Activated CD8-positive, alpha-beta memory T cell treated with anti-CD3 and anti-CD28 coated beads for 1 hour (primary cell): ENCODE measurements around the gene SFMBT2.
"Not testable (repeated sequence)": the region's sequence is repeated elsewhere in the genome, so short reads cannot be mapped to it uniquely, and the experiment has no call there.

Experiments used
- DNase-seq, 2 donors: peaks; one replicate each; pipeline ENCODE4 v3.0.0-alpha.2; 2020; ENCODE audit warnings: low read depth in 1 of 2; ENCODE audit errors: extremely low read depth in 1 of 2

SFMBT2 gene

GRCh38 chr10:7403620-7404019 is 7.2 kb downstream of the SFMBT2 start:
- no peak for DNase-seq

GRCh38 chr10:7401782-7402181 is 9.1 kb downstream of the SFMBT2 start:
- DNase-seq = no peak

DNA sequence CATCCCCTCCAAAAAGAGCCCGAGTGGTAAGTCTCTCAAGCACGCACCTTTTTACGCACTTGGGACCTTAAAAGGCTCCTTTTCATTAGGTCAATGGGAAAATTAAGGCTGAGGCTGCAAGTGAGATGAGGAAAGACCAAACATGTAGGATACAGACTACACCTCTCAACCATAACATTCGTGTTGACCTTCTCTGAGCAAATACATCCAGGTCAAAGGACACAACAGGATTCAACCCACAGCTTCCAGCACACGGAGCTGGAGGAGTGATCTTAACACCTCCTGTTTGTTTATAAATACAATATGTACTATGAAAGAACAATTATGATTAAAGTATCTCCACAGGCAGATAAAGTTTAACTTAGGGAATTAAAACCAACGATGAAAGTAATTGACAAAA is 9.7 kb downstream of the SFMBT2 start:
- no peak for DNase-seq

DNA sequence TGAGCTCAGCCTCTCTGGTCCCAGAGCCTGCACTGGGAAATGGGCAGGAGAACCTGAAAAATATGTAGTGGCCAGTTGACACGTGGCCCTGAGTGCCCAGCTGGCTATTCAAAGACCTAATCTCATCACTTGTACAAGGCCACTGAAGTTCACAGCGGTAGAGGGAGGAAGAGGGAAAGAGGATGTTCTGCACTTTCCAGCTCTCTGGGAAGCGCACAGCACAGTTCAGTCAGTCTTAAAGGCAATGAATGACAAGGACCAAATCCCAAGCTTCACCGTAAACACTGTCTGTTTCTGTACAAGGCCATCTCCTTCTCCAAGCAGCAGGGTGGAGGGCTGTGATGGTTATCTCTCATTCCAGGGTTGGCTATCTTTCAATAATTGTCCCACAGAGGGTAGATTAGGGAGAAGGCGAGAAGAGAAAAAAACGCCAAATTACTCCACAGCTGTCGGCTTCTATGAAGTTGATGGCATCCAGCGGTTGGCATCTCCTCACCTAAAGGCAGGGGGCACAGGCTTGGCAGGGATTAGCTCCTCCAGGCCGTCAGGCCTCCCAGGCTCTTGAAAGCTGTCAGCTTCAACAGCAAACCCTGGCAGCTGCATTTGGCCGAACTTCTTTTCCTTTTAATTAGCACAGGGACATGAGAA is 10.6 kb downstream of the SFMBT2 start:
- DNase-seq = no peak

GRCh38 chr10:7399533-7399932 is 11.3 kb downstream of the SFMBT2 start:
- no peak for DNase-seq

- no peak for DNase-seq
Observed at GRCh38 chr10:7397049-7398035, 13.5 kb downstream of the SFMBT2 start.

DNA sequence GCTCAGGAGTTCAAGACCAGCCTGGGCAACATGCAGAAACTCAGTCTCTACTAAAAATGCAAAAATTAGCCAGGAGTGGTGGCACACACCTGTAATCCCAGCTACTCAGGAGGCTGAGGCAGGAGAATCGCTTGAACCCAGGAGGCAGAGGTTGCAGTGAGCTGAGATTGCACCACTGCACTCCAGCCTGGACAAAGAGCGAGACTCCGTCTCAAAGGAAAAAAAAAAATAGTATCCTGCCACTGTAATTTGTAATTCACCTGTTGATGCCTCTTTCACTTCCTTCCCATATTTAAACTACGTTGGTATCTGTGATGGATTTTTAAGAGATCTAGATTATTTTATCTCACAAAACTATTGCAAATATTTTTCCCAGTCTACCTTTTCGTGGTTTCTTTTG is 18.5 kb downstream of the SFMBT2 start:
- DNase-seq = not testable (repeated sequence)

GRCh38 chr10:7391748-7392147 is 19.1 kb downstream of the SFMBT2 start:
- no peak for DNase-seq

DNA sequence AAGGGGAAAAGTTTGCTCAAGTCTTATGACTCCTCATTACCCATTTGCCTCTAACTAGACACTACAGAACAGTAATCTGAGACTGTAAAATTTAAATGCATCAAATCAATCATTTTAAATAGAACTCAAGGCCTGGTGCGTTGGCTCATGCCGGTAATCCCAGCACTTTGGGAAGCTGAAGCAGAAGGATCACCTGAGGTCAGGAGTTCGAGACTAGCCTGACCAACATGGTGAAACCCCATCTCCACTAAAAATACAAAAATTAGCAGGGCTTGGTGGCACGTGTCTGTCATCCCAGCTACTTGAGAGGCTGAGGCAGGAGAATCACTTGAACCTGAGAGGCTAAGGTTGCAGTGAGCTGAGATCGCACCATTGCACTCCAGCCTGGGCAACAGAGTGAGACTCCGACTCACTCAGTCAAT is 20.1 kb downstream of the SFMBT2 start:
- not testable (repeated sequence) for DNase-seq

- DNase-seq = no peak
Observed at GRCh38 chr10:7389844-7390243, 21.0 kb downstream of the SFMBT2 start.

- DNase-seq = no peak
Observed at GRCh38 chr10:7389346-7389745, 21.5 kb downstream of the SFMBT2 start.

- DNase-seq = no peak
Observed at GRCh38 chr10:7388602-7389001, 22.2 kb downstream of the SFMBT2 start.

DNA sequence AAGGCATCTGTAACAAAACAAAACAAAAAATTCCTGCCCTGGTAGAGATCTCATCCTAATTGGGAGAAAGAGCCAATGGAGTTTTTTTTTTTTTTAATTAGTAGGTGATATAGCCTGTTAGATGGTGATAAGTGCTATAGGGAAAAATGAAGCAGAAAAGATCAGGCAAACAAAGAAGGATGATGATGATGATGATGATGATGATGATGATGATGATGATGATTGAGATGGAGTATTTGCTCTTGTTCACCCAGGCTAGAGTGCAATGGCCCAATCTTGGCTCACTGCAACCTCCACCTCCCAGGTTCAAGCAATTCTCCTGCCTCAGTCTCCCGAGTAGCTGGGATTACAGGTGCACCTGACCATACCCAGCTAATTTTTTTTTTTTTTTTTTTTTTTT is 22.7 kb downstream of the SFMBT2 start:
- not testable (repeated sequence) for DNase-seq

DNA sequence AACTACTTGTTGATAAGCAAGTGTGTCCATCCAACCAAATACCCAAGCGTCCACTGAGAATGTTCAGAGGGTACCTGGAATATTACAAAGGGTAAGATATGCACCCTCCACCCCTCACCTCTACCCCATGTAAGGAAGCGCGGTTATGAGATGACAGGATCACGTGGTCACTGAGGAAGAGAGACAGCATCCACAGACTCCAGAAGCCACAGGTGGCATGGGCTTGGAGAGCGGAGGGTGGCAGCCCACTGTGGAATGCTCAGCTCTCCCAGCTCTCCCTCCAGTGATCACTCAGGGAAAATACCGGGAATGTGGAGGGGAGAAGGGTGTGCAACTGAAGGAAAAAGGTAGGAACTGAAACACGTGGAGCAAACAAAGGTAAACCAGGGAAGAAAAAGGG is 25.7 kb downstream of the SFMBT2 start:
- DNase-seq = no peak

GRCh38 chr10:7383442-7383841 is 27.4 kb downstream of the SFMBT2 start:
- DNase-seq = no peak

GRCh38 chr10:7380704-7381241 is 30.1 kb downstream of the SFMBT2 start:
- DNase-seq = no peak

- no peak for DNase-seq
Observed at GRCh38 chr10:7378602-7379403, 32.0 kb downstream of the SFMBT2 start.

GRCh38 chr10:7377614-7378248 is 33.1 kb downstream of the SFMBT2 start:
- DNase-seq = no peak

- no peak for DNase-seq
Observed at GRCh38 chr10:7374795-7375194, 36.0 kb downstream of the SFMBT2 start.

GRCh38 chr10:7373039-7373438 is 37.8 kb downstream of the SFMBT2 start:
- no peak for DNase-seq
